A549 treated with AZD9567 at 1 μM for 4 hours (cell line): ENCODE measurements around the gene CSTF2T. TPM values are rescaled to one million over a fixed set of nuclear protein-coding genes. Genes with fewer than 3 reads are reported as not detected.

Experiments
- total RNA-seq: library from RNA; stranded (reverse); fragments of 200-300 nt; extraction: Qiagen RNA extraction; gene quantifications from 5 replicates; pipeline ENCODE4 v1.2.3, GENCODE V29; 2022; ENCODE audit not compliant: insufficient read depth

Gene CSTF2T
- total RNA-seq, result 11.3 to 16.8 TPM (median 16.4 TPM) in 5 replicates

GRCh38 chr10:51699475-51700227 lies at the start of gene CSTF2T:
Gene CSTF2T (minus strand): TSS chr10:51699595. CDS start chr10:51699549, 46 bp downstream.

